H1 (cell line): Measurements from ENCODE around the gene TRHDE. TPM values are rescaled to one million over a fixed set of nuclear protein-coding genes. Genes with fewer than 3 reads are reported as not detected.

ENCODE experiments used
- CTCF ChIA-PET: fragments of 300-600 bp; sonication (Branson Sonifier 250); formaldehyde crosslinking; loops from one replicate; lab custom pipeline; 2021; ENCODE audit not compliant: partially characterized antibody; lab: Charles Lee
- POLR2A ChIA-PET: fragments of 300-600 bp; sonication (Branson Sonifier 250); formaldehyde crosslinking; loops from one replicate; lab custom pipeline; 2021; ENCODE audit warnings: inconsistent platforms; ENCODE audit not compliant: partially characterized antibody; lab: Charles Lee
- DNase-seq, 2 experiments: peaks; one replicate each; pipeline versions ENCODE4 v3.0.0 to v3.0.0-alpha.2; 2010 to 2022; ENCODE audit warnings: low spot score in 2 of 2, low read depth in 1 of 2, mixed read lengths in 1 of 2
- FAIRE-seq: peaks from 2 replicates; lab custom pipeline; 2011; peaks lifted over from hg19 to GRCh38; lab: Jason Lieb, UNC
- H2AFZ ChIP-seq: 2 replicates; pipeline ENCODE4 v1.8.1; 2012; ENCODE audit warnings: low read length, inconsistent platforms
- H2AK5ac ChIP-seq: 2 replicates; pipeline ENCODE4 v1.6.1; 2013; ENCODE audit warnings: low read depth, low read length
- H2BK120ac ChIP-seq: replicated peaks from 2 replicates; pipeline ENCODE3; 2013; ENCODE audit warnings: low read depth, low read length, inconsistent platforms
- H2BK12ac ChIP-seq: 2 replicates; pipeline ENCODE4 v1.6.1; 2013; ENCODE audit warnings: low read depth, low read length
- H2BK15ac ChIP-seq: 2 replicates; pipeline ENCODE4 v1.6.1; 2013; ENCODE audit warnings: low read length
- H2BK20ac ChIP-seq: 2 replicates; pipeline ENCODE4 v1.6.1; 2013; ENCODE audit warnings: low read length
- H2BK5ac ChIP-seq: 2 replicates; pipeline ENCODE4 v1.6.1; 2013; ENCODE audit warnings: low read depth, low read length
- H3K14ac ChIP-seq: 2 replicates; pipeline ENCODE4 v1.6.1; 2013; ENCODE audit warnings: inconsistent platforms; ENCODE audit not compliant: insufficient read length
- H3K18ac ChIP-seq: 2 replicates; pipeline ENCODE4 v1.6.1; 2013; ENCODE audit warnings: low read length; ENCODE audit errors: extremely low read depth
- H3K23ac ChIP-seq: 2 replicates; pipeline ENCODE4 v1.6.1; 2013; ENCODE audit warnings: inconsistent platforms; ENCODE audit not compliant: insufficient read length
- H3K23me2 ChIP-seq: 2 replicates; pipeline ENCODE4 v1.6.1; 2013; ENCODE audit warnings: low read depth, low read length
- H3K27ac ChIP-seq: 2 replicates; pipeline ENCODE4 v1.6.1; 2011; ENCODE audit warnings: low read depth, low read length, inconsistent platforms
- H3K27me3 ChIP-seq, 4 experiments: replicated peaks in 1 of 4; 1 replicate in 1 of 4; 2 replicates in 3 of 4; pipeline versions ENCODE4 v1.6.1 to v1.8.1; 2011 to 2013; ENCODE audit warnings: low read length in 3 of 4, mild to moderate bottlenecking in 3 of 4, inconsistent platforms in 2 of 4, mixed read lengths in 2 of 4, moderate library complexity in 1 of 4; ENCODE audit not compliant: control insufficient read depth in 3 of 4, insufficient read depth in 3 of 4; ENCODE audit errors: extremely low read depth in 1 of 4
- H3K36me3 ChIP-seq, 4 experiments: 2 replicates each; pipeline versions ENCODE4 v1.6.1 to v1.8.1; 2011 to 2013; ENCODE audit warnings: mild to moderate bottlenecking in 4 of 4, low read length in 3 of 4, moderate library complexity in 2 of 4, control low read depth in 1 of 4, inconsistent platforms in 1 of 4; ENCODE audit not compliant: insufficient read depth in 4 of 4, control insufficient read depth in 2 of 4
- H3K4ac ChIP-seq: replicated peaks from 2 replicates; pipeline ENCODE3; 2013; ENCODE audit warnings: low read length, low read depth, mixed read lengths, inconsistent platforms; ENCODE audit not compliant: insufficient read length
- H3K4me1 ChIP-seq, 4 experiments: replicated peaks in 1 of 4; 1 replicate in 1 of 4; 2 replicates in 3 of 4; pipeline versions ENCODE4 v1.6.1 to v1.8.1; 2011 to 2013; ENCODE audit warnings: low read length in 3 of 4, inconsistent platforms in 2 of 4, mixed read lengths in 1 of 4; ENCODE audit not compliant: insufficient read depth in 4 of 4, control insufficient read depth in 3 of 4
- H3K4me2 ChIP-seq, 2 experiments: 2 replicates each; pipeline versions ENCODE4 v1.6.1 to v1.8.1; 2011 to 2013; ENCODE audit warnings: low read depth in 2 of 2, low read length in 2 of 2, control low read depth in 1 of 2, inconsistent platforms in 1 of 2, mild to moderate bottlenecking in 1 of 2; ENCODE audit not compliant: insufficient read depth in 1 of 2
- H3K4me3 ChIP-seq, 4 experiments: fragments of 200-600, 300-600 bp in 1 of 4; sonication (generic), shearing (Covaris generic), sonication (Bioruptor Twin) in 1 of 4; 2 replicates each; pipeline versions ENCODE4 v1.5.1 to v1.8.1; 2011 to 2016; ENCODE audit warnings: low read length in 4 of 4, low read depth in 3 of 4, control low read depth in 2 of 4, inconsistent platforms in 2 of 4, mild to moderate bottlenecking in 2 of 4, mixed read lengths in 1 of 4, moderate library complexity in 1 of 4; ENCODE audit not compliant: insufficient read depth in 2 of 4; ENCODE audit errors: extremely low read depth in 1 of 4
- H3K56ac ChIP-seq: replicated peaks from 2 replicates; pipeline ENCODE3; 2013; ENCODE audit warnings: low read depth, mild to moderate bottlenecking, mixed read lengths, low read length, inconsistent platforms; ENCODE audit not compliant: insufficient read length
- H3K79me1 ChIP-seq: 2 replicates; pipeline ENCODE4 v1.6.1; 2013; ENCODE audit warnings: low read depth, low read length, control low read depth
- H3K79me2 ChIP-seq, 2 experiments: 2 replicates each; pipeline versions ENCODE4 v1.6.1 to v1.8.1; 2012 to 2013; ENCODE audit warnings: low read length in 2 of 2, mild to moderate bottlenecking in 2 of 2, inconsistent platforms in 1 of 2; ENCODE audit not compliant: insufficient read depth in 2 of 2, control insufficient read depth in 1 of 2
- H3K9ac ChIP-seq, 4 experiments: replicated peaks in 1 of 4; 1 replicate in 1 of 4; 2 replicates in 3 of 4; pipeline versions ENCODE4 v1.6.1 to v1.8.1; 2011 to 2013; ENCODE audit warnings: low read depth in 3 of 4, low read length in 3 of 4, control low read depth in 2 of 4, mild to moderate bottlenecking in 2 of 4, moderate library complexity in 2 of 4, inconsistent platforms in 1 of 4; ENCODE audit errors: extremely low read depth in 1 of 4
- H3K9me3 ChIP-seq, 2 experiments: 2 replicates each; pipeline versions ENCODE4 v1.6.1 to v1.8.1; 2012 to 2013; ENCODE audit warnings: mild to moderate bottlenecking in 2 of 2, moderate library complexity in 2 of 2, control low read depth in 1 of 2, inconsistent platforms in 1 of 2, low read depth in 1 of 2, low read length in 1 of 2, mixed read lengths in 1 of 2; ENCODE audit not compliant: insufficient read depth in 2 of 2
- H4K20me1 ChIP-seq, 2 experiments: replicated peaks in 1 of 2; 2 replicates each; pipeline versions ENCODE3 to v1.8.1; 2011 to 2013; ENCODE audit warnings: inconsistent platforms in 2 of 2, low read length in 2 of 2, mild to moderate bottlenecking in 1 of 2; ENCODE audit not compliant: insufficient read depth in 2 of 2, control insufficient read depth in 1 of 2
- H4K5ac ChIP-seq: 2 replicates; pipeline ENCODE4 v1.6.1; 2013; ENCODE audit warnings: low read length, low read depth, mixed read lengths, inconsistent platforms; ENCODE audit not compliant: insufficient read length
- H4K8ac ChIP-seq: 2 replicates; pipeline ENCODE4 v1.8.0; 2013; ENCODE audit warnings: mild to moderate bottlenecking, moderate library complexity, low read length, inconsistent platforms; ENCODE audit not compliant: insufficient read depth; ENCODE audit errors: extremely low read depth
- H4K91ac ChIP-seq: replicated peaks from 2 replicates; pipeline ENCODE3; 2013; ENCODE audit warnings: low read length, mixed read lengths, inconsistent platforms; ENCODE audit not compliant: insufficient read length
- BACH1 ChIP-seq: IDR thresholded peaks from 2 replicates; pipeline ENCODE4 v1.6.1; 2012; ENCODE audit warnings: low read length, improper control_type of control experiment
- CHD2 ChIP-seq: IDR thresholded peaks from 2 replicates; pipeline ENCODE4 v1.6.1; 2012; ENCODE audit warnings: low read length, improper control_type of control experiment
- JUN ChIP-seq: IDR thresholded peaks from 2 replicates; pipeline ENCODE4 v1.6.1; 2011; ENCODE audit warnings: low read depth, mild to moderate bottlenecking, improper control_type of control experiment, low read length
- JUND ChIP-seq: IDR thresholded peaks from 2 replicates; pipeline ENCODE4 v1.6.1; 2011; ENCODE audit warnings: mild to moderate bottlenecking, improper control_type of control experiment, low read length
- NRF1 ChIP-seq: IDR thresholded peaks from 2 replicates; pipeline ENCODE4 v1.6.1; 2011; ENCODE audit warnings: mild to moderate bottlenecking, low read depth, low read length, improper control_type of control experiment
- RAD21 ChIP-seq, 2 experiments: IDR thresholded peaks in 1 of 2; conservative IDR thresholded peaks in 1 of 2; 2 replicates each; pipeline ENCODE4 v1.6.1; 2011; ENCODE audit warnings: low read depth in 2 of 2, low read length in 2 of 2, improper control_type of control experiment in 1 of 2, inconsistent platforms in 1 of 2, mild to moderate bottlenecking in 1 of 2, moderate library complexity in 1 of 2
- SUZ12 ChIP-seq: fragments of 200-600 bp; sonication (generic); IDR thresholded peaks from 2 replicates; pipeline ENCODE4 v1.6.1; 2012; ENCODE audit warnings: mild to moderate bottlenecking, inconsistent platforms, low read length, moderate library complexity, mixed read lengths
- TEAD4 ChIP-seq: IDR thresholded peaks from 2 replicates; pipeline ENCODE4 v1.6.1; 2012; ENCODE audit warnings: low read depth, low read length, inconsistent platforms, mixed read lengths
- WGBS, 2 experiments: shearing (Covaris generic) in 1 of 2; methylation state at CpG; one replicate each; pipeline versions ENCODE4 v1.1.6 to v1.1.7; 2013 to 2015; ENCODE audit warnings: low lambda C conversion rate in 2 of 2, mixed read lengths in 2 of 2, inconsistent platforms in 1 of 2, low coverage in 1 of 2, missing lambda C conversion rate in 1 of 2; ENCODE audit not compliant: insufficient replicate concordance in 2 of 2, insufficient coverage in 1 of 2, insufficient read length in 1 of 2; ENCODE audit errors: extremely low coverage in 1 of 2, missing lambda C conversion rate in 1 of 2; 5-methylcytosine and 5-hydroxymethylcytosine counted together
- polyA plus RNA-seq, 7 experiments: library from polyadenylated mRNA; depleted of rRNA in 3 of 7; stranded (reverse) in 5 of 7; unstranded in 2 of 7; fragments of >200 nt in 5 of 7; fragments of 200-250 nt in 2 of 7; gene quantifications; 1 replicate in 5 of 7; 2 replicates in 1 of 7; 4 replicates in 1 of 7; pipeline versions ENCODE4 v1.2.1 to v1.2.3, GENCODE V29; 2011 to 2013; ENCODE audit warnings: missing spikeins in 2 of 7, mixed read lengths in 2 of 7
- total RNA-seq: library from RNA; stranded (reverse); fragmentation: NEBNext Ultra II Directional; extraction: Animal tissue kit (Norgen Biotek cat#: 25700); gene quantifications from 2 replicates; pipeline ENCODE4 v1.2.1, GENCODE V29; 2021
- TF ChIP-seq, protein P1 (sequence below): IDR thresholded peaks from 2 replicates; pipeline ENCODE4 v1.6.1; 2011; ENCODE audit warnings: low read depth, mild to moderate bottlenecking, low read length; ENCODE audit not compliant: insufficient read depth

TRHDE gene
- total and polyA plus RNA-seq, 2 of the 8 experiments (the other 6 are each of a cell fraction or from before 2014, with no cell fraction given), result 1.3 to 5.0 TPM

DNA sequence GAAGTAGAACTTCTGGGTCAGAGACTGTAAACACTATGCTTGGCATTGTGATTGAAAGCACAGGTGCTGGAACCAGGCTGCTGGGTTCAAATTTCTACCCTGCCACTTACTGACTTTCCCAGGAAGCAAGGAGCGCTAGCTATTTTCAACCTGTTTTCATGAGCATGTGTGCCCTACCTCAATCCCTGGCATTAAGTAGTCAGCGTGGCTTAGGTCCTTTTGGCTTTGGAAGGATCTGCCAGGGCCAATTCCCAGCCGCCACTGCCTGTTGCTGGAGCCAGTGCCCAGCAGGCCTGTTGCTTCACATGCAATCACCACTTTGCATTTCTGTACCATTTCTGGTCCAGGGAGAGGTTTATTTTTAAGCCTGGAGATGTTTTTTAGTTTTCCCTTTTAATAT, 196.3 kb downstream of the TRHDE start:
- TF ChIP-seq RAD21 (IDR thresholded peaks at IDR 0.05 in 1 of 2, conservative IDR thresholded peaks at IDR 0.05 in 1 of 2; ENCODE audit: low read depth in 2 of 2, low read length in 2 of 2) (no peak), SUZ12 (no peak), BACH1 (no peak), JUN (no peak), NRF1 (no peak), JUND (no peak), TEAD4 (no peak), CHD2 (no peak)
- TF ChIP-seq, protein P1, sequence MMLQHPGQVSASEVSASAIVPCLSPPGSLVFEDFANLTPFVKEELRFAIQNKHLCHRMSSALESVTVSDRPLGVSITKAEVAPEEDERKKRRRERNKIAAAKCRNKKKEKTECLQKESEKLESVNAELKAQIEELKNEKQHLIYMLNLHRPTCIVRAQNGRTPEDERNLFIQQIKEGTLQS, result no peak
- TF ChIP-seq, all 59 proteins: peak for 0
- Histone ChIP-seq H3K4me2 (no peak overlapping the region), H2BK120ac (no peak overlapping the region), H3K4me1 (peaks cover 0 to 5% (median 0%) of the 10 kb centered on the region in 4 experiments; a peak in 1 of 7 replicates), H2BK5ac (no peak overlapping the region), H2BK12ac (no peak overlapping the region), H3K4me3 (no peak overlapping the region), H3K56ac (no peak overlapping the region), H2AK5ac (no peak overlapping the region), H4K91ac (no peak overlapping the region), H3K9me3 (no peaks in the 10 kb centered on the region), H3K27me3 (no peaks in the 10 kb centered on the region), H3K18ac (no peak overlapping the region), H4K8ac (peak overlapping the region; percentile 14; the same call in 1 of the 2 replicates), H3K23ac (no peak overlapping the region), H3K27ac (no peak overlapping the region), H3K4ac (no peak overlapping the region), H3K9ac (no peak overlapping the region), H3K79me2 (no peaks in the 10 kb centered on the region), H3K14ac (no peak overlapping the region), H4K5ac (no peak overlapping the region), H3K79me1 (no peaks in the 10 kb centered on the region), H3K23me2 (no peaks in the 10 kb centered on the region), H3K36me3 (no peaks in the 10 kb centered on the region), H2AFZ (no peak overlapping the region), H2BK20ac (no peak overlapping the region), H2BK15ac (no peak overlapping the region), H4K20me1 (no peaks in the 10 kb centered on the region)
- 89% methylated on average over 3 of the region's 3 CpGs; no CpG with 5 or more reads in 1 of the 2 experiments for WGBS, 2 experiments
- POLR2A ChIA-PET, result no interaction called here
- DNase-seq, result no peak
- FAIRE-seq, result no peak
- CTCF ChIA-PET, result no interaction called here
